GM12801 (cell line): Measurements from ENCODE around the gene GJD2.

Experiments
- TF ChIP-seq, protein P1 (sequence below): IDR thresholded peaks from one replicate; pipeline ENCODE4 v1.5.1; 2011; ENCODE audit warnings: control low read depth; ENCODE audit not compliant: insufficient read length; ENCODE audit errors: extremely low read depth

The GJD2 gene

GRCh38 chr15:34755419-34755773 lies 598 bp upstream of the GJD2 start:
- TF ChIP-seq, protein P1, sequence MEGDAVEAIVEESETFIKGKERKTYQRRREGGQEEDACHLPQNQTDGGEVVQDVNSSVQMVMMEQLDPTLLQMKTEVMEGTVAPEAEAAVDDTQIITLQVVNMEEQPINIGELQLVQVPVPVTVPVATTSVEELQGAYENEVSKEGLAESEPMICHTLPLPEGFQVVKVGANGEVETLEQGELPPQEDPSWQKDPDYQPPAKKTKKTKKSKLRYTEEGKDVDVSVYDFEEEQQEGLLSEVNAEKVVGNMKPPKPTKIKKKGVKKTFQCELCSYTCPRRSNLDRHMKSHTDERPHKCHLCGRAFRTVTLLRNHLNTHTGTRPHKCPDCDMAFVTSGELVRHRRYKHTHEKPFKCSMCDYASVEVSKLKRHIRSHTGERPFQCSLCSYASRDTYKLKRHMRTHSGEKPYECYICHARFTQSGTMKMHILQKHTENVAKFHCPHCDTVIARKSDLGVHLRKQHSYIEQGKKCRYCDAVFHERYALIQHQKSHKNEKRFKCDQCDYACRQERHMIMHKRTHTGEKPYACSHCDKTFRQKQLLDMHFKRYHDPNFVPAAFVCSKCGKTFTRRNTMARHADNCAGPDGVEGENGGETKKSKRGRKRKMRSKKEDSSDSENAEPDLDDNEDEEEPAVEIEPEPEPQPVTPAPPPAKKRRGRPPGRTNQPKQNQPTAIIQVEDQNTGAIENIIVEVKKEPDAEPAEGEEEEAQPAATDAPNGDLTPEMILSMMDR, result no peak

- TF ChIP-seq, protein P1, result no peak
These were observed 612 bp downstream of the GJD2 start for GRCh38 chr15:34754171-34754601.

GRCh38 chr15:34753236-34753894 lies 1.4 kb downstream of the GJD2 start:
- TF ChIP-seq, protein P1, result no peak

DNA sequence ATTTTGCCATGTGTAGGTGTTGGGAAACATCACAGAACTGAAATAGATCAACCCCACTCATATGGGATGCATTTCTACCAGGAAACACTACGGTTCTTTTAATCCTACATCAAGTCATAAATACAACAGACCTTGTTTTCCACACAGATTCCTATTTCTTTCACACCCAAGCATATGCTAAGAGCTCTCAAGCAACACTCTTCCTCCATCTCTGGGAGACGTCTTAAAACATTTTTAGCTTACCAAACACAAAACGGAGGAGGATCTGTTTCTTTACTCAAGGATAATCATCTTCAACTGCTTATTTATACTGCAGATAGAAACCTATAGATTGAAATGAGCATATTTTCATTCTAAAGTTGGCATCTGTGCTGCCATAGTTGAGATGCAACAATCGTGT lies 5.1 kb downstream of the GJD2 start:
- TF ChIP-seq, protein P1, result no peak

DNA sequence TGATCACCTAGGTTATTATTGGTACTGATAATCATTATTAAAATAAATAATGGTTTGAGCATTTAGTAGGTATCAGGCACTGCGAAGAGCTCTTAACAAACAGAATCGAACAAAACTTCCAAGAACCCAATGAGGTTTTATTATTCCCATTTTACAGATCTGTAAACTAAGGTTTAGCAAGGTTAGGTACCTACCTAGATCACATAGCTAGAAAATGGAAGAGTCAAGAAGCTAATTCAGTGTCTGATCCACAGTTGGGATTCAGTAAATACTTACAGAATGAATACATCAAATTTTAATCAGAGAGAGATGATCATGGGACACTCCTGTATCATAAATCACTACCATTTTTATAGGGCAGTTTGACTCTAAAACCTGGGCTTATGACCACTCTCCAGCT lies 15.5 kb downstream of the GJD2 start:
- TF ChIP-seq, protein P1, result no peak

GRCh38 chr15:34738002-34738401 lies 16.8 kb downstream of the GJD2 start:
- TF ChIP-seq, protein P1, result no peak

DNA sequence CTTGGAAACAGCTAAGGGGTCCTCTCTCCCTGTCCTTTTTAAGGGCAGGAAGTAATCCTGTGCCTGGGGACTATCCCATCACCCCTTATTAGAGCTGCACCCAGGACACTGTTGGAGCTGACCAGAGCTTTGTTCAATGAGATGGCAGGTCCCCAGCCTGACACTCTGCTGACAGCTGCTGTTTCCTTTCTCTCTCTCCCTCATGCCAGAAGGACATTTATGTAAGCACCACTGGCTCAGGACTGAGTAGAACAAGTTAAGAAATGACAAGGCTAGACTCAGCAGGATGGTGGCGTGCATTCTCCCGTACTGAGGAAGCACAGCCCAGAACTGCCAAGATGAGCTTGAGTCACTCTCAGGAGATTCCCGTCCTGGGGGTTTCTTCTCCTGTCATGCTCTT lies 17.3 kb downstream of the GJD2 start:
- TF ChIP-seq, protein P1, result no peak
